Stomach smooth muscle (tissue), 2 donors: Measurements from ENCODE around the gene INTS7.
"Not testable (repeated sequence)": the region's sequence is repeated elsewhere in the genome, so short reads cannot be mapped to it uniquely, and the experiment has no call there.

ENCODE experiments used
- H3K27ac ChIP-seq: one replicate; pipeline ENCODE4 v1.7.0; 2013; ENCODE audit warnings: mild to moderate bottlenecking, low read length, inconsistent platforms
- H3K27me3 ChIP-seq, 2 donors: one replicate each; pipeline ENCODE4 v1.7.0; 2013; ENCODE audit warnings: low read length in 2 of 2; ENCODE audit not compliant: insufficient read depth in 2 of 2, control insufficient read depth in 1 of 2
- H3K36me3 ChIP-seq, 2 donors: one replicate each; pipeline ENCODE4 v1.7.0; 2013; ENCODE audit warnings: low read length in 2 of 2; ENCODE audit not compliant: control insufficient read depth in 2 of 2, insufficient read depth in 2 of 2
- H3K4me1 ChIP-seq: one replicate; pipeline ENCODE4 v1.7.0; 2013; ENCODE audit warnings: low read length; ENCODE audit not compliant: control insufficient read depth, insufficient read depth
- H3K4me3 ChIP-seq, 2 donors: one replicate each; pipeline ENCODE4 v1.7.0; 2013; ENCODE audit warnings: low read length in 2 of 2
- H3K9ac ChIP-seq, 2 donors: one replicate each; pipeline ENCODE4 v1.7.0; 2013; ENCODE audit warnings: low read length in 2 of 2, mild to moderate bottlenecking in 1 of 2
- H3K9me3 ChIP-seq, 2 donors: one replicate each; pipeline ENCODE4 v1.7.0; 2013; ENCODE audit warnings: low read length in 2 of 2; ENCODE audit not compliant: control insufficient read depth in 2 of 2
- donor health status: healthy.
- donor health status: Pancreatic carcinoma.

INTS7 gene

DNA sequence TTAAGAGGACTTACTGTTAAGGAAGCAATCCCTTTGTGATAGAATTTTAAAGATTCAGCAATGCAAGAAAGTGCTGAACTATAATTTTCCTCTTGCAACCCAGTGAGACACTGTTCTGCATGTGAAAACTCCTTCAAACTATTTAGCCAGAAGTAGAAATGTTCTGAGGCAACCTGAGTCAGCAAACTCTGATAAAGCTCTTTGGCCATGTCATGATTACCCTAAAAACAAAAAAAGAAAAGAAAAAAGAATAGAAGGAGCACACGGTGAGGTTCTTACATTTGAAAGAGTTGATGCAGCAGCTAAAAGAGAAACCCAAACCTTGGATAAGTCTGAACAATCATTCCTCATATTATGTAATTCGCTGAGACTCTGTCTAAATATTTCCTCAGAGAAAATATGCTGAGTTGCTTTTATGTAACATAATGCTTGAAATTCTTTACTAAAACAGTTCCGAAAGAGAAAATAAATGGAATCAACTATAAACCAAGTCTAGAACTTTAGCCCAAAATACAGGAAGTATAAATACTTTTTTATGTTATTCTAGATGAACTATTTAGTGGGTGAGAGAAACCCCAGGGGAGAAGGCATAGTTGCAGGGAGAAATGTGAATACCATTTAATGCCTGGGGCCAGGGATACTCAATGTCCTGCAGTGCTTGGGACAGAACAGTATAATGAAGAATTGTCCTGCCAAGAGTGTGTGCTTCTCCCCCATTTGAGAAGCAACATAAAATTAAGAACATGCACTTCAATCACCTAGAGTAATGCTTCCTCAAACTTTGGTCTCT lies 60.0 kb downstream of the INTS7 start:
- Histone ChIP-seq H3K27ac (no peak overlapping the region), H3K9ac (no peak overlapping the region), H3K4me1 (no peaks in the 10 kb centered on the region), H3K36me3 (no peaks in the 10 kb centered on the region), H3K4me3 (no peak overlapping the region), H3K9me3 (no peaks in the 10 kb centered on the region), H3K27me3 (no peaks in the 10 kb centered on the region)

DNA sequence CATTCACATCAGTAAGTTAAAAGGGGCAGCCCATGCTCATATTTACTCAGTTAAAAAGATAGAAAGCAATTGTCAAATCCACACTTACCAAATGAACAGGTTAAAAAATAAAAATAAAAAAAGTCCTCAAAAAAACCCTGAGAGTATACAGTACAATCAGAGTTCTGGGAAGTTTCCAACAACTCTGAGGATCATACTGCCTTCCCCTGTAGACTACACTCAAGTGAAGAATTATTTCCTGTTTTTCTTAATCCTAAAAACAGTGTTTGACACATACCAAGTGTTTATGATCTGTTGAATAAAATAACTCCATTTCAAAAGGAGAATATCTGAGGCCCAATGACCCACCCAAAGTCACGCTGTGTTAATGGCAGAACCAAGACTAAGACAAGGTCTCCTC lies 61.8 kb downstream of the INTS7 start:
- H3K9me3 ChIP-seq, result no peaks in the 10 kb centered on the region
- H3K36me3 ChIP-seq, result no peaks in the 10 kb centered on the region
- no peaks in the 10 kb centered on the region for H3K27me3 ChIP-seq
- H3K4me1 ChIP-seq, result no peaks in the 10 kb centered on the region
- H3K9ac ChIP-seq, result no peak overlapping the region
- no peak overlapping the region for H3K4me3 ChIP-seq
- no peak overlapping the region for H3K27ac ChIP-seq

DNA sequence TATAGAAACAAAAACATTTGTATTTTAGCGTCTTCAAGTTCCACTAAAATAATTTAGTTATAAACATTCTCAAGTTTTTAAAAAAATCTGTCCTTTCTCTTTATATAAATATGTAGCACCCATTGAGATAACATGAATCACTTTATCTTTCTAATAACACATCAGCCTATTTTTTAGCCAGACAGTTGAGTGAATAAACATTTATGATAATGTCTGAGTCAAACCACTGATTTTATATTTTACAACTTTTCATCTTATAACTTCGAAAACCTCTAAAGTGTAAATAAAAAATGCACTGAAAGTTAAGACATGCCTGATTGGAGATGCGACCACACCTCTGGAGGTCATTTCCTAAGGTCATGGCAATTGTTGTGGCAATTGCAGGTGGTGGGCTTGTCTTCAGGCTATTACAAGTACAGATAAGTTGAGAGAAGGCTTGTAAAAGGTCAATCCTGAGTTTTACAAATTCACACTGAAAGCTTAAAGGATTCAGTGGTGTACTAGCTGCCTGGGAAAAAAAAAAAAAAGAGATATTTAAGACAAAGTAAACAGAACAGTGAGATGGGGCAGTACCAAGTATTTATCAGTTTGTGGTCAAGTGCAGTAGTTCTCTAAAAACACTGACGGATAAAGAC lies 67.0 kb downstream of the INTS7 start:
- Histone ChIP-seq H3K4me1 (no peaks in the 10 kb centered on the region), H3K9ac (no peak overlapping the region), H3K9me3 (no peaks in the 10 kb centered on the region), H3K36me3 (peaks cover 0 to 5% of the 10 kb centered on the region in 2 donors), H3K27me3 (no peaks in the 10 kb centered on the region), H3K4me3 (no peak overlapping the region), H3K27ac (no peak overlapping the region)

DNA sequence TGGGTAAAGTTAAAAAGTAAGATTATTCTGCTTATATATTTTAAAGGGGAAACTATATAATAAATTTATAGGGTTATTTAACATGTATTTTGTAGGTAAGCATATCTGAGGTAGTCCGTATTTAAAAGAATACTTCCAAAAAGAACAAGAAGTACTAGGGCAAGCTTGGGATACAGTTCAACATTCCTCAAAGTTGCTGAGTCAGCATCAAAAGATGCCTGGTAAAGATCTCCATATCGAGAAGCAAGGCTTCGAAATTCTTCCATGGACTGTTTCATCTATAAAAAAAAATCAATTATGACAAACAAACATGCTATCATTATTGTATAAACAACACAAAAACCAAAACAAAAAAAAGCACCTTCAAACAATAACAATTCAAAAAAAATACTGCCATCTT lies 67.7 kb downstream of the INTS7 start:
- no peak overlapping the region for H3K4me3 ChIP-seq
- H3K27ac ChIP-seq, result no peak overlapping the region
- H3K36me3 ChIP-seq, result peaks cover 0 to 5% of the 10 kb centered on the region in 2 donors
- H3K9ac ChIP-seq, result no peak overlapping the region
- no peaks in the 10 kb centered on the region for H3K4me1 ChIP-seq
- H3K9me3 ChIP-seq, result no peaks in the 10 kb centered on the region
- no peaks in the 10 kb centered on the region for H3K27me3 ChIP-seq

DNA sequence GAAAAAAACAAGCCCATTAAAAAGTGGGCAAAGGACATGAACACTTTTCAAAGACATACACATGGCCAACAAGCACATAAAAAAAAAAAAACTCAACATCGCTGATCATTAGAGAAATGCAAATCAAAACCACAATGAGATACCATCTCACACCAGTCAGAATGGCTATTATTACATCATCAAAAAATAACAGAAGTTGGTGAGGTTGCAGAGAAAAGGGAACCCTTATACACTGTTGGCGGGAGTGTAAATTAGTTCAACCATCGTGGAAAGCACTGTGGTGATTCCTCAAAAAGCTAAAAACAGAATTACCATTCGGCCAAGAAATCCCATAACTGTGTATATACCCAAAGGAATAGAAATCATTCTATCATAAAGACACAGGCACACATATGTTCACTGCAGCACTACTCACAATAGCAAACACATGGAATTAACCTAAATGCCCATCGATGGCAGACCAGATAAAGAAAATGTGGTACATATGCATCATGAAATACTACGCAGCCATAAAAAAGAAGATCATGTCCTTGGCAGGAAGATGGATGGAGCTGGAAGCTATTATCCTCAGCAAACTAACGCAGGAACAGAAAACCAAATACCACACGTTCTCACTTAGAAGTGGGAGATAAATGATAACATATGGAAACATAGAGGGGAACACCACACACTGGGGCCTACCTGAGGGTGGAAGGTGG lies 70.1 kb downstream of the INTS7 start:
- Histone ChIP-seq H3K9ac (no peak overlapping the region), H3K27me3 (no peaks in the 10 kb centered on the region), H3K9me3 (no peaks in the 10 kb centered on the region), H3K4me1 (no peaks in the 10 kb centered on the region), H3K27ac (no peak overlapping the region), H3K36me3 (peaks cover 0 to 5% of the 10 kb centered on the region in 2 donors), H3K4me3 (no peak overlapping the region)

DNA sequence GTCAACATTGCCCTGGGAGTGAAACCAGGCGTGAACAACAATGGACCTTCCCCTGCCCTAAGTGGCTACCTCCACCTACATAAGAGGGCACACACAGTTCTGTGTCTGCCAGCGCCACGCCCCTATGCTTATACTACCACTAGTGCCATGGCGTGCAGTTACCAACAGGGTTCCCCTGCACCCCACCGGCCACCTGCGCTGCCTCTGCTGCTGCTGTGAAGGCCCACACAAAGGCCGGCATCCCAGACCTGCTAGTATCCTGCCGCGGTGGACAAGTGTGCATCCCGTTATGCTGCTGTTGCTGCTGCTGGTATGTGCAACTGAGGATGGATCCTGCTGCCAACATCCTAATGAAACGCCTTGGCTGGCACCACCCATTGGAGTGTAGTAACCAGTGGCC lies 75.7 kb downstream of the INTS7 start:
- Histone ChIP-seq H3K36me3 (peaks cover 0 to 3% of the 10 kb centered on the region in 2 donors), H3K27ac (no peak overlapping the region), H3K27me3 (no peaks in the 10 kb centered on the region), H3K4me3 (no peak overlapping the region), H3K9me3 (no peaks in the 10 kb centered on the region), H3K9ac (no peak overlapping the region), H3K4me1 (no peaks in the 10 kb centered on the region)

DNA sequence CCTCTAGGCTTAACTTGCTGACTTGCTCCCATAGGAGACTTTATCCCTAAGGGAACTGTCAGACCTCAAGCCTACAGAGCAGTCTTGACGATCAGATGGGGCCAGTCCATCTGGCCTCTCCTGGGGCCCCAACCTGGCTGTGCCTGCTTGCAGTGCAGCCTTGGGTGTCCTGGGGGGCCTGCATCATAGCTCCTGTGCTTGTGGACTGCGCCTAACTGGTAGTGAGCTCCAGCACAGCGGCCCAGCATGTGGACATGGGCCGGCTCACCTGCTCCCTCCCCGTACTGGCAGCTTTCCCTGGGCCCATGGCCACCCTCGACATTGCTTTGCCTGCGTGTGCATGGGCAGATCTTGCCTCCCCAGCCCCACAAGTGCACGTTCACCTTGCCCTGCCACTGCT lies 76.1 kb downstream of the INTS7 start:
- Histone ChIP-seq H3K4me3 (no peak overlapping the region), H3K27ac (no peak overlapping the region), H3K36me3 (peaks cover 0 to 3% of the 10 kb centered on the region in 2 donors), H3K9me3 (no peaks in the 10 kb centered on the region), H3K9ac (no peak overlapping the region), H3K4me1 (no peaks in the 10 kb centered on the region), H3K27me3 (no peaks in the 10 kb centered on the region)

DNA sequence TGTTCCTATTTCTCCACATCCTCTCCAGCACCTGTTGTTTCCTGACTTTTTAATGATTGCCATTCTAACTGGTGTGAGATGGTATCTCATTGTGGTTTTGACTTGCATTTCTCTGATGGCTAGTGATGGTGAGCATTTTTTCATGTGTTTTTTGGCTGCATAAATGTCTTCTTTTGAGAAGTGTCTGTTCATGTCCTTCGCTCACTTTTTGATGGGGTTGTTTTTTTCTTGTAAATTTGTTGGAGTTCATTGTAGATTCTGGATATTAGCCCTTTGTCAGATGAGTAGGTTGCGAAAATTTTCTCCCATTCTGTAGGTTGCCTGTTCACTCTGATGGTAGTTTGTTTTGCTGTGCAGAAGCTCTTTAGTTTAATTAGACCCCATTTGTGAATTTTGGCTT lies 81.3 kb downstream of the INTS7 start:
- H3K4me1 ChIP-seq, H3K27me3 ChIP-seq, H3K9me3 ChIP-seq, H3K27ac ChIP-seq, H3K9ac ChIP-seq, H3K36me3 ChIP-seq, H3K4me3 ChIP-seq: not testable (repeated sequence)

DNA sequence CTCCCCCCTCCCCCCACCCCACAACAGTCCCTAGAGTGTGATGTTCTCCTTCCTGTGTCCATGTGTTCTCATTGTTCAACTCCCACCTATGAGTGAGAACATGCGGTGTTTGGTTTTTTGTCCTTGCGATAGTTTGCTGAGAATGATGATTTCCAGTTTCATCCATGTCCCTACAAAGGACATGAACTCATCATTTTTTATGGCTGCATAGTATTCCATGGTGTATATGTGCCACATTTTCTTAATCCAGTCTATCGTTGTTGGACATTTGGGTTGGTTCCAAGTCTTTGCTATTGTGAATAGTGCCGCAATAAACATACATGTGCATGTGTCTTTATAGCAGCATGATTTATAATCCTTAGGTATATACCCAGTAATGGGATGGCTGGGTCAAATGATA lies 81.8 kb downstream of the INTS7 start:
- H3K9me3 ChIP-seq, H3K27ac ChIP-seq, H3K36me3 ChIP-seq: not testable (repeated sequence)

DNA sequence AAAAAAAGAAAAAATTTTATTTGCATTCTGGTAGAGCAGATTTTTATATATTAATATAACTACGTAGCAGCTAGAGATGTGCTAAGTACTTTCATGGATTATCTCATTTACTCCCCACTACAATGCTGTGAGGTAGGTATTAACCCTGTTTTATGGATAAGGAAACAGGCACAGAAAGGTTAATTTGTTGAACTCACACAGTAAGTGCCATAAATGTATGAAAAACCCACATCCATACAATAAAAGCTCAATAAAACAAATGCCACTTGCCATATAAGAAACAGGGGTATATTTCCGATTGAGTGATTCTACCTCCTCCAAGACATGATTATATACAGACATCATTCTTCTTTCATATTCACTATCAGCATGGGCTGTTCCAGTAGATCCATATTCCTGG lies 83.1 kb downstream of the INTS7 start:
- Histone ChIP-seq H3K27me3 (no peaks in the 10 kb centered on the region), H3K36me3 (no peaks in the 10 kb centered on the region), H3K9me3 (no peaks in the 10 kb centered on the region), H3K4me3 (no peak overlapping the region), H3K27ac (no peak overlapping the region), H3K9ac (no peak overlapping the region), H3K4me1 (no peaks in the 10 kb centered on the region)

More for the DNA sequence above, 81.8 kb downstream of the INTS7 start:
- H3K9ac ChIP-seq, H3K27me3 ChIP-seq, H3K4me1 ChIP-seq, H3K4me3 ChIP-seq: not testable (repeated sequence)

DNA sequence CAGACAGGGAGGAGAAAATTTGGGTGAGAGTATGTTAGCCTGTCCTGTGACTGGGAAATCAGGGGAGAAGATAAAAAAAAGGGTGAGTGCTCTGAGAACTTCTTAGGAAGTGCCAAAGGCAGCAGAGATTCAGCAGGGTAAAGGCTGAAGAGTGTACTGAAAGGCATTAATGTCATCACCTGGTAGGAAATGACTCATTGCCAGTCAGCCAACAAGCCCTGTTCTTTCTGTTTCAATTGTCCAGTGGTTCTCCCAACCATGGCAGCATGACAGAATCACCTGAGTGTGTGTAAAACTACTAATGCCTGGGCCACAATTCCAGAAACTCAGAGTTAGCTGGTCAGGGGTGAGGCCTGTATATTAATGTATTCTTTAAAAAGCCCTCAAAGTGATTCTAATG lies 83.5 kb downstream of the INTS7 start:
- Histone ChIP-seq H3K27ac (no peak overlapping the region), H3K27me3 (no peaks in the 10 kb centered on the region), H3K9me3 (no peaks in the 10 kb centered on the region), H3K36me3 (no peaks in the 10 kb centered on the region), H3K4me3 (no peak overlapping the region), H3K4me1 (no peaks in the 10 kb centered on the region), H3K9ac (no peak overlapping the region)
